Hepatocyte (in vitro differentiated cells): ENCODE data around the gene TMEM35B. TPM values are rescaled to one million over a fixed set of nuclear protein-coding genes. Genes with fewer than 3 reads are reported as not detected.
"Not testable (repeated sequence)": the region's sequence is repeated elsewhere in the genome, so short reads cannot be mapped to it uniquely, and the experiment has no call there.

Experiments
- DNase-seq: peaks from one replicate; pipeline ENCODE4 v3.0.0-alpha.2; 2016; ENCODE audit warnings: low spot score
- H2AFZ ChIP-seq: fragments of 200-600 bp; sonication (generic); 2 replicates; pipeline ENCODE4 v1.6.0; 2016; ENCODE audit warnings: antibody characterized with exemption, mild to moderate bottlenecking
- H3K27ac ChIP-seq: fragments of 200-600 bp; sonication (generic); 2 replicates; pipeline ENCODE4 v1.5.1; 2016; ENCODE audit warnings: mild to moderate bottlenecking
- H3K27me3 ChIP-seq: fragments of 200-600 bp; sonication (generic); 2 replicates; pipeline ENCODE4 v1.6.1; 2016
- H3K36me3 ChIP-seq: fragments of 200-600 bp; sonication (generic); replicated peaks from 2 replicates; pipeline ENCODE4 v1.5.1; 2016; ENCODE audit warnings: low read depth; ENCODE audit not compliant: insufficient read depth
- H3K4me1 ChIP-seq: fragments of 200-600 bp; sonication (generic); 2 replicates; pipeline ENCODE4 v1.5.1; 2016; ENCODE audit warnings: mild to moderate bottlenecking, moderate library complexity; ENCODE audit not compliant: insufficient read depth
- H3K4me2 ChIP-seq: fragments of 200-600 bp; sonication (generic); 2 replicates; pipeline ENCODE4 v1.6.0; 2016
- H3K4me3 ChIP-seq: fragments of 200-600 bp; sonication (generic); 2 replicates; pipeline ENCODE4 v1.5.1; 2016; ENCODE audit warnings: mild to moderate bottlenecking
- H3K79me2 ChIP-seq: fragments of 200-600 bp; sonication (generic); 2 replicates; pipeline ENCODE4 v1.6.0; 2017; ENCODE audit warnings: mild to moderate bottlenecking
- H3K9me2 ChIP-seq: fragments of 200-600 bp; sonication (generic); replicated peaks from 2 replicates; pipeline ENCODE4 v1.6.0; 2017; ENCODE audit warnings: mild to moderate bottlenecking; ENCODE audit not compliant: insufficient read depth
- H3K9me3 ChIP-seq: fragments of 200-600 bp; sonication (generic); 2 replicates; pipeline ENCODE4 v1.5.1; 2016; ENCODE audit warnings: low read depth, mild to moderate bottlenecking
- H4K20me1 ChIP-seq: fragments of 200-600 bp; sonication (generic); 2 replicates; pipeline ENCODE4 v1.6.0; 2016; ENCODE audit warnings: mild to moderate bottlenecking; ENCODE audit not compliant: insufficient read depth, poor library complexity, severe bottlenecking
- CTCF ChIP-seq: fragments of 200-600 bp; sonication (generic); IDR thresholded peaks from 2 replicates; pipeline ENCODE4 v1.5.1; 2016; ENCODE audit warnings: antibody characterized with exemption, mild to moderate bottlenecking; ENCODE audit not compliant: poor library complexity
- EZH2 ChIP-seq: fragments of 200-600 bp; sonication (generic); IDR thresholded peaks from 2 replicates; pipeline ENCODE4 v1.6.1; 2016; ENCODE audit warnings: antibody characterized with exemption, mild to moderate bottlenecking, borderline replicate concordance
- EZH2phosphoT487 ChIP-seq: fragments of 200-600 bp; sonication (generic); IDR thresholded peaks from one replicate; pipeline ENCODE4 v1.6.1; 2018; ENCODE audit warnings: antibody characterized with exemption, mild to moderate bottlenecking, low read depth, moderate library complexity; ENCODE audit not compliant: unreplicated experiment, severe bottlenecking
- WGBS: methylation state at CpG from one replicate; pipeline ENCODE4 v1.1.6; 2016; ENCODE audit warnings: low lambda C conversion rate; ENCODE audit errors: missing lambda C conversion rate; 5-methylcytosine and 5-hydroxymethylcytosine counted together
- polyA plus RNA-seq: library from polyadenylated mRNA; unstranded; fragments of >200 nt; fragmentation: Nextera tagmentation; extraction: Ambion mirVana; gene quantifications from 2 replicates; pipeline ENCODE4 v1.2.1, GENCODE V29; 2016
- total RNA-seq: library from RNA; depleted of rRNA; stranded (reverse); fragments of >200 nt; gene quantifications from 2 replicates; pipeline ENCODE4 v1.2.3, GENCODE V29; 2014

TMEM35B gene
- total and polyA plus RNA-seq, 2 experiments from 2014 or later: 37.5 to 51.8 TPM

DNA sequence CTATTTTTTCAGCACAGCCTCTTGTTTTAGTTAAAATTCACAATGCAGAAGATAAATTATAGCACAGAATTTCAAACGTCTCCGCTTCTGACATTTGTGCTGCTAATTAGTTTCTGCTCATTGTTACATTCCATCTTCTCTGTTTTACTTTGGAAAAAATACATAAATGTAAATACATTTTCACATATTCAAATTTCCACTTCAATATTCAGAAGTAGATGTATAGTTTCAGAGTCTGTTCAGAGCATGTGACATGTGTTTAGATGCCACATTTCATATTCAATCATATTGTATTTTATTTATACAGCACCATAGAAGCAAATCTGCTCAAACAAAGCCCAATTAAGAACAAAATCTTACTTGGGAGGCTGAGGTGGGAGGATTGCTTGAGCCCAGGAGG lies 19.6 kb downstream of the TMEM35B start:
- H3K27me3 ChIP-seq: peaks cover 5% of the 10 kb centered on the region
- DNase-seq: no peak
- TF ChIP-seq CTCF: no peak
- no peak for TF ChIP-seq EZH2phosphoT487
- TF ChIP-seq EZH2: no peak
- H4K20me1 ChIP-seq: no peaks in the 10 kb centered on the region
- no peaks in the 10 kb centered on the region for H3K79me2 ChIP-seq
- H3K4me2 ChIP-seq: no peak overlapping the region
- no peak overlapping the region for H3K4me3 ChIP-seq
- WGBS: 96% methylated on average over 2 of the region's 2 CpGs
- no peaks in the 10 kb centered on the region for H3K9me3 ChIP-seq
- H3K4me1 ChIP-seq: no peaks in the 10 kb centered on the region
- no peaks in the 10 kb centered on the region for H3K36me3 ChIP-seq
- H3K27ac ChIP-seq: no peak overlapping the region
- H2AFZ ChIP-seq: no peak overlapping the region
- H3K9me2 ChIP-seq: no peaks in the 10 kb centered on the region

DNA sequence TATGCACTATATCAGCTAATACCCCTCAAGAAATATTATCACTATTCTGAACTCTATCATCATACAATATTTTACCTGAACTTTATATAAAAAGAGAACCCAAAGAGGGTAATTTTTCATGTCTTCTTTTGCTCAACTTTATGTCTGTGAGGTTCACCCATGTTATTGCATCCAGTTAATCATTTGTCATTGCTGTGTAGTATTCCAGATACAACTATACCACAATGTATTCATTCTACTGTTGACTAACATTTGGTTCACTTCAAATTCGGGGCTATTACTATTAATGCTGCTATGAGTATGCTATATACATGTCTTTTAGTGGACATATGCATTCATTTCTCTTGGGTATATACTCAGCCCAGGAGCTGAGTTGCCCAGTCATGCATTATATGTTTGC lies 34.7 kb downstream of the TMEM35B start:
- no peak overlapping the region for H3K27ac ChIP-seq
- no peaks in the 10 kb centered on the region for H3K9me2 ChIP-seq
- no peaks in the 10 kb centered on the region for H3K4me1 ChIP-seq
- H3K4me3 ChIP-seq: no peak overlapping the region
- H3K36me3 ChIP-seq: no peaks in the 10 kb centered on the region
- no peak overlapping the region for H3K4me2 ChIP-seq
- H3K27me3 ChIP-seq: no peaks in the 10 kb centered on the region
- no peaks in the 10 kb centered on the region for H4K20me1 ChIP-seq
- no peaks in the 10 kb centered on the region for H3K79me2 ChIP-seq
- WGBS: 39% methylated on average over 1 of the region's 1 CpG
- DNase-seq: no peak
- no peak for TF ChIP-seq EZH2phosphoT487
- no peak for TF ChIP-seq CTCF
- TF ChIP-seq EZH2: no peak
- H2AFZ ChIP-seq: no peak overlapping the region
- no peaks in the 10 kb centered on the region for H3K9me3 ChIP-seq

- H3K36me3 ChIP-seq, DNase-seq, H3K4me1 ChIP-seq, H3K27ac ChIP-seq, H3K9me2 ChIP-seq, H3K9me3 ChIP-seq, H4K20me1 ChIP-seq, H3K4me2 ChIP-seq, H3K79me2 ChIP-seq, H3K4me3 ChIP-seq, H2AFZ ChIP-seq, H3K27me3 ChIP-seq: not testable (repeated sequence)
- 89% methylated on average over 10 of the region's 10 CpGs for WGBS
These were observed 36.4 kb downstream of the TMEM35B start for GRCh38 chr1:34948739-34949138.

GRCh38 chr1:34947641-34948314 lies 37.4 kb downstream of the TMEM35B start:
- H3K36me3 ChIP-seq, H3K27me3 ChIP-seq, H3K9me3 ChIP-seq, H3K4me3 ChIP-seq, H3K4me1 ChIP-seq, DNase-seq, H3K9me2 ChIP-seq, H3K79me2 ChIP-seq, H4K20me1 ChIP-seq, H3K4me2 ChIP-seq, H2AFZ ChIP-seq, H3K27ac ChIP-seq: not testable (repeated sequence)
- WGBS: 95% methylated on average over 29 of the region's 41 CpGs
